Upper lobe of left lung (tissue), 6 donors: ENCODE results near the gene MYO5B. TPM values are rescaled to one million over a fixed set of nuclear protein-coding genes. Genes with fewer than 3 reads are reported as not detected.

Experiments
- ATAC-seq, 2 donors: fragments of 200-7000 bp; cut with Tn5 transposase; one replicate each; pipeline ENCODE4 v1.9.1; 2022; ENCODE audit warnings: mild to moderate bottlenecking in 2 of 2, moderate library complexity in 2 of 2; ENCODE audit not compliant: low FRiP score in 2 of 2
- DNase-seq, 2 donors: peaks; one replicate each; pipeline ENCODE4 v3.0.0-alpha.2; 2019 to 2020
- H3K27ac ChIP-seq, 4 donors: fragments of 200-600 bp; sonication (generic); one replicate each; pipeline ENCODE4 v1.5.1; 2016 to 2019
- H3K27me3 ChIP-seq, 4 donors: fragments of 200-600 bp; sonication (generic); one replicate each; pipeline ENCODE4 v1.5.1; 2017 to 2019
- H3K36me3 ChIP-seq, 4 donors: fragments of 200-600 bp; sonication (generic); one replicate each; pipeline ENCODE4 v1.5.1; 2016 to 2019
- H3K4me1 ChIP-seq, 4 donors: fragments of 200-600 bp; sonication (generic); one replicate each; pipeline ENCODE4 v1.5.1; 2018 to 2019
- H3K4me3 ChIP-seq, 4 donors: fragments of 200-600 bp; sonication (generic); one replicate each; pipeline ENCODE4 v1.5.1; 2017 to 2019; ENCODE audit warnings: mild to moderate bottlenecking in 2 of 4, moderate library complexity in 1 of 4
- H3K9me3 ChIP-seq, 4 donors: fragments of 200-600 bp; sonication (generic); one replicate each; pipeline ENCODE4 v1.5.1; 2018 to 2019
- CTCF ChIP-seq, 6 experiments: fragments of 450-650 bp in 4 of 6; fragments of 200-600 bp in 2 of 6; sonication (generic) in 2 of 6; IDR thresholded peaks; one replicate each; pipeline ENCODE4 v1.5.1; 2016 to 2019; ENCODE audit warnings: antibody characterized with exemption in 6 of 6
- EP300 ChIP-seq, 4 donors: sonication (generic); formaldehyde crosslinking; IDR thresholded peaks; one replicate each; pipeline ENCODE4 v1.5.1; 2017; ENCODE audit warnings: antibody characterized with exemption in 4 of 4, control low read depth in 2 of 4
- POLR2A ChIP-seq, 4 donors: fragments of 450-650 bp; IDR thresholded peaks; one replicate each; pipeline ENCODE4 v1.5.1; 2016 to 2017; ENCODE audit warnings: antibody characterized with exemption in 4 of 4, mild to moderate bottlenecking in 2 of 4
- POLR2AphosphoS5 ChIP-seq, 2 donors: sonication (generic); formaldehyde crosslinking; IDR thresholded peaks; one replicate each; pipeline ENCODE4 v1.5.1; 2017; ENCODE audit warnings: antibody characterized with exemption in 2 of 2
- WGBS, 2 donors: methylation state at CpG; one replicate each; pipeline ENCODE4 v1.1.5; 2017 to 2018; 5-methylcytosine and 5-hydroxymethylcytosine counted together
- total RNA-seq, 6 donors: library from RNA; depleted of rRNA in 4 of 6; stranded (reverse); fragments of >200 nt in 4 of 6; gene quantifications; one replicate each; pipeline versions ENCODE4 v1.1.0 to v1.2.1, GENCODE V29; 2016 to 2021
- donor health status: DM: no; HTN: no; CAD: no; lungs with moderate emphysema.
- donor health status: DM: no; HTN: yes; CAD: no; lungs with severe emphysema.

Gene MYO5B
- total RNA-seq, 6 donors from 2014 or later: 25.4 to 95.2 (median 49.6) TPM

- TF ChIP-seq POLR2AphosphoS5 (IDR thresholded peaks at IDR 0.05) (no peak), POLR2A (IDR thresholded peaks at IDR 0.05) (no peak)
- no peak for ATAC-seq
- H3K27me3 ChIP-seq: no peaks in the 10 kb centered on the region
- H3K27ac ChIP-seq: no peak overlapping the region
- no peak for DNase-seq
- no peaks in the 10 kb centered on the region for H3K36me3 ChIP-seq
- no peak overlapping the region for H3K4me3 ChIP-seq
- H3K9me3 ChIP-seq: no peaks in the 10 kb centered on the region
- 68 to 69% methylated on average over 2 of the region's 2 CpGs for WGBS, 2 donors
- H3K4me1 ChIP-seq: no peaks in the 10 kb centered on the region
These were observed 23.5 kb downstream of the MYO5B start for GRCh38 chr18:50171406-50171805.

GRCh38 chr18:50170004-50170403, 24.9 kb downstream of the MYO5B start:
- Histone ChIP-seq H3K9me3 (no peaks in the 10 kb centered on the region), H3K4me1 (no peaks in the 10 kb centered on the region), H3K27ac (no peak overlapping the region), H3K4me3 (no peak overlapping the region), H3K27me3 (no peaks in the 10 kb centered on the region), H3K36me3 (no peaks in the 10 kb centered on the region)
- TF ChIP-seq CTCF (IDR thresholded peaks at IDR 0.05) (no peak), POLR2AphosphoS5 (IDR thresholded peaks at IDR 0.05) (no peak), EP300 (IDR thresholded peaks at IDR 0.05) (no peak), POLR2A (IDR thresholded peaks at IDR 0.05) (no peak)
- ATAC-seq (no peak), DNase-seq (no peak)
- 69 to 92% methylated on average over 3 to 5 of the region's 5 CpGs for WGBS, 2 donors

GRCh38 chr18:50169149-50169548, 25.8 kb downstream of the MYO5B start:
- DNase-seq (no peak), ATAC-seq (no peak)
- Histone ChIP-seq H3K27ac (no peak overlapping the region), H3K27me3 (no peaks in the 10 kb centered on the region), H3K9me3 (no peaks in the 10 kb centered on the region), H3K36me3 (no peaks in the 10 kb centered on the region), H3K4me3 (no peak overlapping the region), H3K4me1 (no peaks in the 10 kb centered on the region)
- WGBS, 2 donors: 91 to 100% methylated on average over 2 of the region's 2 CpGs
- TF ChIP-seq POLR2AphosphoS5 (IDR thresholded peaks at IDR 0.05) (no peak), POLR2A (IDR thresholded peaks at IDR 0.05) (no peak), EP300 (IDR thresholded peaks at IDR 0.05) (no peak), CTCF (IDR thresholded peaks at IDR 0.05) (no peak)

- WGBS, 2 donors: 92 to 93% methylated on average over 2 of the region's 2 CpGs
- no peak for TF ChIP-seq EP300 (IDR thresholded peaks at IDR 0.05)
- TF ChIP-seq POLR2AphosphoS5 (IDR thresholded peaks at IDR 0.05): no peak
- TF ChIP-seq CTCF (IDR thresholded peaks at IDR 0.05): no peak
- no peak for TF ChIP-seq POLR2A (IDR thresholded peaks at IDR 0.05)
- no peaks in the 10 kb centered on the region for H3K36me3 ChIP-seq
- H3K9me3 ChIP-seq: no peaks in the 10 kb centered on the region
- no peak for DNase-seq
- no peaks in the 10 kb centered on the region for H3K4me1 ChIP-seq
- H3K27ac ChIP-seq: no peak overlapping the region
- no peaks in the 10 kb centered on the region for H3K27me3 ChIP-seq
- H3K4me3 ChIP-seq: no peak overlapping the region
- ATAC-seq: no peak
These were observed 27.0 kb downstream of the MYO5B start for GRCh38 chr18:50167966-50168365.

GRCh38 chr18:50166901-50167300, 28.0 kb downstream of the MYO5B start:
- Histone ChIP-seq H3K36me3 (no peaks in the 10 kb centered on the region), H3K27ac (no peak overlapping the region), H3K4me1 (peaks cover 0 to 8% (median 3%) of the 10 kb centered on the region in 4 donors), H3K9me3 (no peaks in the 10 kb centered on the region), H3K27me3 (no peaks in the 10 kb centered on the region), H3K4me3 (no peak overlapping the region)
- 75 to 79% methylated on average over 3 of the region's 3 CpGs for WGBS, 2 donors
- DNase-seq: no peak
- no peak for TF ChIP-seq EP300 (IDR thresholded peaks at IDR 0.05)
- TF ChIP-seq POLR2A (IDR thresholded peaks at IDR 0.05): no peak
- no peak for TF ChIP-seq POLR2AphosphoS5 (IDR thresholded peaks at IDR 0.05)
- TF ChIP-seq CTCF (IDR thresholded peaks at IDR 0.05): no peak
- ATAC-seq: no peak
